HS-5 (cell line): ENCODE measurements around the gene SLC29A1.

Experiments
- DNase-seq: peaks from one replicate; pipeline ENCODE4 v3.0.0-alpha.2; 2012; ENCODE audit warnings: low read depth

Gene SLC29A1

DNA sequence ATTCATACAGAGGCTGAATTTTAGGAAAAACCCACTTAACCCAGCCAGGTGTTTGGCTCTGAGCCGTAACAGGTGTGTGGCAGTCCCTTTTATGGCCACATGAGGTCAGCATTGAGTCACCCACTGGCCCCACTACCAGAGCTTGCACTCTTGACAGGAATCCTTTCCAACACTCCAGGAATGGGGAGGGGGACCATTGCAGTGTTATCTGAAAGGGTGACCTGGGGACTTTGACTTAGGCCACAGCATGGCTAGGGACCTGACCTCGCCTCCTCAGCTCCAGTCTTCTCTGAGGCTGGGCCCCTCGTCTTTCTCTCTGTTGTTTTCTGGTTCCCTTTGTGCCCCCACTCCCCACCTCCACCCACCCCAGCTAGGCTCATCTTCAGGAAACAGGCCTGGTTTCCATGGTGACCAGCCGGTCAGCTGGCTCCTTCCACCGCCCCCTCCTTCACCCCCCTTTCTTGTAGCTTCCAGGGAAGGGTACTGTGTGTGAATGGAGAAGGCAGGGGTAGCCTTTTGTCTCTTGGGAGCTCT lies 44.8 kb downstream of the SLC29A1 start:
- DNase-seq: no peak

DNA sequence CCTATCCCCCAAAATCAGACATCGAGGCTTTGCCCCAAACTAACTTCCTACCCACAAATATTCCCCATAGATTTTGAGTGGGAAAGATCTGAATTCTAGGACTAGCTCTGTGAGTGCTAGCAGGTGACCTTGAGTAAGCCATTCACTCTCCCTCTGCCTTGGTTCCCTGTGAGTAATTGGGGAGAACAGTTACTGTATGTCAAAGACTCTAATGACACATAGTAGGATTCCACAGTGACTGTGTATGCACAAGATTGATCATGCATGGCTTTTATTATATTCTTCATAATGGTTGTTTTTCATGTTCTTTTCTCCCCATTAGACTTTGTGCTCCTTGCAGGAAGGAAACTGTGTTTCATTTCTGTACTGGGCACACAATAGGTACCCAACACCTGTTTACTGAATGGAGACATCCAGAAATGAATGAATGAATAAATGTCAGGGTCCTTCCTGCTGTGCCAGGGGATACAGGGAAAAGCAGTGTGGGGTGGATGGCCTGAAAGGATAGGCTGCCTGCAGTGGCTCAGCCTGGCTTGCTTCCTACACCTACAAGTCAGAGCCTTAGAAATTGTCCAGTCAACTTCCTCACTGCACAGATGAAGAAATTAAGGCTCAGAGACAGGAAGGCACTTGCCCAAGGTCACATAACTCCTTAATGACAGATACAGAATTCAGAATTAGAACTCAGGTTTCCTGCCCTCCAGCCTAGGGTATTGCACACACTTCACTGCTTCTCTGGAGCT lies 46.0 kb downstream of the SLC29A1 start:
- DNase-seq: no peak

DNA sequence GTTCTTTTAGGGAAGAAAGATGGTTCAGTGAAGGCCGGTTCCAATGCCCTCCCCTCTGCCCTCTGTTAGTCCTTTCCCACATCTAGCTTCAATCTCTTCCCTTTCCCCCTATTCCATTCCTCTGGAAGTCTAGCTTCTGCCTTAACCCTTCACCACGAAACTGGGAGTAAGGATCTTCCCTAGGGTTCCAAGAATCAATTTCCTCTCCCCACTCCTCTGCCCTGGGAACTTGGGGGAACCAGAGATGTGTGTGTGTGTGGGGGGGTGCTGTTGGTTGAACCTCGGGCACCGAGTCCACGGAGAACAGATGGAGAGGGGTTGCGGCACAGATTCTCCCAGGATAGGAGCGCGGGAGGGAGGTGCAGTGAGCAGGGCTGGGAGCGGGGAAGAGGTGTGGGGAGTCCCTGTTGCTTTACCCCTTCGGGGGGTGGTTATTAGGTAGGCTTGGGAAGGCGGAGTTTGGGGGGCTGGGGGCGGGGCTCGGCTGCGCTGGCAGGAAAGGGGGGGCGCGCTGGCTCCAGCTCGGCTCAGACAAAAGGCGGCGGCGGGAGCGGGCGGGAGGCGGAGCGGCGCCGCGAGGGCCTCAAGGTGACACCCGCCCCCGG lies 46.6 kb downstream of the SLC29A1 start, which contains the start of gene TMEM151B:
Gene TMEM151B, plus strand, starts transcription at position 530 of the 605 bp plus-strand sequence. CDS start 293 bp downstream, outside the sequence.
- DNase-seq: no peak

DNA sequence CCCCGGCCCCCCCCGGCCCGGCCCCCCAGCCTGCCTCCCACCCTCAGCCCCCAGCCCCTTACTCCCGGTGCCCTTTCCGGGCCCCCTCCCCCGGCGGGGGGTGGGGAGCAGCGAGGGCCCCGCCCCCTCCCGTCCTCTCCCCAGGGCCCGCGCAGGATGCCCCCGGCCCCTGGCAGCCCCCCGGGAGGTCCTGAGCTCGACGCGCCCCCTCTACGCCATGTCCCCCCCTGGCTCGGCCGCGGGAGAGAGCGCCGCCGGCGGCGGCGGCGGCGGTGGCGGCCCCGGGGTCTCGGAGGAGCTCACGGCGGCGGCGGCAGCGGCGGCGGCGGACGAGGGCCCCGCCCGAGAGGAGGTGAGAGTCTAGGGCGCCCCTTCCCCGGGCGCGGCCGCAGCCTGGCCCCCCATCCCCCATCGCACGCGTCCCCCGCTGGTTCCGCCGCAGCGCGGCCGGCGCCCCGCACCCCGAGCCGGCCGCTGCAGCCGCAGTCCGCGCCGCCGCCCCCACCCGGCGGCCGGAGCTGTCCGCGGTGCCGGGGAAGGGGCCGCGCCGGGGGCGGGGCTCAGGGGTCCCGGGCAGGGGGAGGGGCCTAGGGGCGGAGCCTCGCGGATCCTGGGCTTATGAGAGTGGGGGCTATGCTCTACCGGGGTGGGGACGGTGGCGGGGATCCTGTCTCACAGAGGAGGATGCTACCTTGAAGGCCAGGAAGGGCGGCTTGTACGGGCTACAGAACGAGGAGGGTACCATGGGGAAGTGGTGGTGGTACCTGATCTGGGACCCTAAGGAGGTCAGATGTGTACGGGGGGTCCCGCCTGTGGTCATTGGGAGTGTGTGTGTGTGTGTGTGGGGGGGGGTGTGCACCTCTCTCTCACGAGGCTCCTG lies 47.4 kb downstream of the SLC29A1 start:
- no peak for DNase-seq

DNA sequence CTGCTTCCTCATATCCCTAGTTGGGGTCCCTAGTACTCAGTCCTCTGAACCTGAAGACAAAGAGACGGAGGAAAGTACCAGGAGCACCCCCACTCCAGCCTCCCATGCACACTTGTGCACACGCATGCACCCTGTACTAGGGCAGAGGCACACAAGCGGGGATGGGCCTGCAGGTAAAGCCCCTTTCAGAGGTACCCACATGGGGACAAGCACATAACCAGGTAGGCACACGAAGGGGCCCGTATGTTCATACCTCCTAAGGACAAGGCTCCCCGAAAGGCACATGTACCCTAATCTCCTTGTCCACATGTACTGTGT lies 48.0 kb downstream of the SLC29A1 start:
- DNase-seq: no peak

DNA sequence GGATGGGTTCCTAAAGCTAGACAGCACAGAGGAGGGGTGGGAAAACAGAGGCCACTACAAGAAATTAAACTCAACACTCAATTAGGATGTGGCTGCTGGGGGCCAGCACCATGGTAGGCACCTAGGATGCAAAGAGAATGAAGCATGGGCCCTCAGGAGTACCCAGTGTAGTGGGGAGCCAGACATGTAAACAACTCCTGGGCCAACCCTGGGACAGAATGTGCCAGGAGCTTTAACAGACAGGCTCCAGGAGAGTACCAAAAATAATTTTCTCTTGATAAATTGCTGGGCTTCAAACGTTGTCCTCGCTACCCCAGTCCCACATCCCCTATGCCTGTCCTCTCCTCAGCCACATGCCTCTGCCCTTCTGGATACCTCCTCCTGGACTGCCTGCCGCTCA lies 48.5 kb downstream of the SLC29A1 start:
- DNase-seq: no peak

DNA sequence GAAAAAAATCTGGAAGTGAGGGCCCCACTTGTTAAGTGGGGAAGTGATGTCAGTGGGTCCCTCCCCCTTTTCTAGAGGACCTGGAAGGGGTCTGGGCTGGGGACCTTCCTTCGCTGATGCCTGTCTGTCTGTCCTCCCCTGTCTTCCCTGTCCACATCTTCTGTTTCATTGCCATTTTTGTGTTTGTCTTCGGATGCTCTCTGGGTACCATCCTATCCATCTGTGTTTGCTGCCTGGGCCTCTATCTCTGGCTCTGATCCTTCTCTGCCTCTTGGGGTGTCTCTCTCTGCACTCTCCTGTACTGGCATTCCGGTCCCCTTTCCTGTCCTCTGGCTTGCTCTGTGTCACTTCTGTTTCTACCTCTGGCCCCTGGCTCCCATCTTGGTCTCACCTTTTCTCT lies 49.1 kb downstream of the SLC29A1 start:
- DNase-seq: no peak

DNA sequence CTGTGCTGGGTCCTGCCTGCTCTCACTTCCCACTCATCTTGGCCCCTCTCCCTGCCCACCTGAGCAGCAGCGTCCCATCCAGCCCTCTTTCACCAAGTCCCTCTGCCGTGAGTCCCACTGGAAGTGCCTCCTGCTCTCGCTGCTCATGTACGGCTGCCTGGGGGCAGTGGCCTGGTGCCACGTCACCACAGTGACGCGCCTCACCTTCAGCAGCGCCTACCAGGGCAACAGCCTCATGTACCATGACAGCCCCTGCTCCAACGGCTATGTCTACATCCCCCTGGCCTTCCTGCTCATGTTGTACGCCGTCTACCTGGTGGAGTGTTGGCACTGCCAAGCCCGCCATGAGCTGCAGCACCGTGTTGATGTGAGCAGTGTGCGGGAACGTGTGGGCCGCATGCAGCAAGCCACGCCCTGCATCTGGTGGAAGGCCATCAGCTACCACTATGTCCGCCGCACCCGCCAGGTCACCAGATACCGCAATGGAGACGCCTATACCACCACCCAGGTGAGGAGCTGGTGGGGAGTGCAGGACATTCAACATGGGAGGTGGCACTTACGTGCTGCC lies 49.7 kb downstream of the SLC29A1 start:
- DNase-seq: no peak

DNA sequence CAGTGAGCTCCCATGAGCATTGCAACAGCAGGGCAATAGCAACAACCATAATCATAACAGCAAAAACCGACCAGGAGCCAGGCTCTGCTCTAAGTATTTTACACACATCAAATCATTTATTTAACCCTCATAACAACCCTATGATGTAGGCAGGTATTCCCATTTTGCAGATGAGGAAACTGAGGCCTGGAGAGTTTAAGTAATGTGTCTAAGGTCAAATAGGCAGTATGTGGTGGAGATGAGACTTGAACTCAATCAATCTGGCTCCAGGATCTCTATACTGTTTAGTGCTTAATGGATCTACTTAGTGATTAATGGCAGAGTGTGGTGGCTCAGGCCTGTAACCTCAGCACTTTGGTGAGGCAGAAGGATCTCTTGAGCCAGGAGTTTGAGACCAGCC lies 50.2 kb downstream of the SLC29A1 start:
- DNase-seq: no peak

DNA sequence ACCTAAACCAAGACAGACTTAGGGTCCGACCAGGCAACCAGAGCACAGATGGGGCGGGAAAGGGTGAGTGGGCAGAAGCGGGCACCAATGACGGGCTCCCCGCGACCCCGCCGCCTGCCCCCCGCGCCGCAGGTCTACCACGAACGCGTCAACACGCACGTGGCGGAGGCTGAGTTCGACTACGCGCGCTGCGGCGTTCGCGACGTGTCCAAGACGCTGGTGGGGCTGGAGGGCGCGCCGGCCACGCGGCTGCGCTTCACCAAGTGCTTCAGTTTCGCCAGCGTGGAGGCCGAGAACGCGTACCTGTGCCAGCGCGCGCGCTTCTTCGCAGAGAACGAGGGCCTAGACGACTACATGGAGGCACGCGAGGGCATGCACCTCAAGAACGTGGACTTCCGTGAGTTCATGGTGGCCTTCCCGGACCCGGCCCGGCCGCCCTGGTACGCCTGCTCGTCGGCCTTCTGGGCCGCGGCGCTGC lies 51.9 kb downstream of the SLC29A1 start:
- no peak for DNase-seq

DNA sequence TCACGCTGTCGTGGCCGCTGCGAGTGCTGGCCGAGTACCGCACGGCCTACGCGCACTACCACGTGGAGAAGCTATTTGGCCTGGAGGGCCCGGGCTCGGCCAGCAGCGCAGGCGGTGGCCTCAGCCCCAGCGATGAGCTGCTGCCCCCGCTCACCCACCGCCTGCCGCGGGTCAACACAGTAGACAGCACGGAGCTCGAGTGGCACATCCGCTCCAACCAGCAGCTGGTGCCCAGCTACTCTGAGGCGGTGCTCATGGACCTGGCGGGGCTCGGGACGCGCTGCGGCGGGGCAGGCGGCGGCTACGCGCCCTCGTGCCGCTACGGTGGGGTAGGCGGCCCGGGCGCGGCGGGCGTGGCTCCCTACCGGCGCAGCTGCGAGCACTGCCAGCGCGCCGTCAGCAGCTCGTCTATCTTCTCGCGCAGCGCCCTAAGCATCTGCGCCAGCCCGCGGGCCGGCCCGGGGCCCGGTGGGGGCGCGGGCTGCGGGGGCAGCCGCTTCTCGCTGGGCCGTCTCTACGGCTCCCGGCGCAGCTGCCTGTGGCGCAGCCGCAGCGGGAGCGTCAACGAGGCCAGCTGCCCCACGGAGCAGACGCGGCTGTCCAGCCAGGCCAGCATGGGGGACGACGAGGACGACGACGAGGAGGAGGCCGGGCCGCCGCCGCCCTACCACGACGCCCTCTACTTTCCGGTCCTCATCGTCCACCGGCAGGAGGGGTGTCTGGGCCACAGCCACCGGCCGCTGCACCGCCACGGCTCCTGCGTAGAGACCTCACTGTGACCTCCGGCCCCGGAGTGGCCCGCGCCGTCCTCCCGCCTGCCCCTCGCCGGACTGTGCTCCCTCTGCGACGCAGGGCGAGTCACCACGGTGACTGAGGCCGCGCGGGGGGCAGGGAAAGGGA lies 52.6 kb downstream of the SLC29A1 start:
- no peak for DNase-seq

DNA sequence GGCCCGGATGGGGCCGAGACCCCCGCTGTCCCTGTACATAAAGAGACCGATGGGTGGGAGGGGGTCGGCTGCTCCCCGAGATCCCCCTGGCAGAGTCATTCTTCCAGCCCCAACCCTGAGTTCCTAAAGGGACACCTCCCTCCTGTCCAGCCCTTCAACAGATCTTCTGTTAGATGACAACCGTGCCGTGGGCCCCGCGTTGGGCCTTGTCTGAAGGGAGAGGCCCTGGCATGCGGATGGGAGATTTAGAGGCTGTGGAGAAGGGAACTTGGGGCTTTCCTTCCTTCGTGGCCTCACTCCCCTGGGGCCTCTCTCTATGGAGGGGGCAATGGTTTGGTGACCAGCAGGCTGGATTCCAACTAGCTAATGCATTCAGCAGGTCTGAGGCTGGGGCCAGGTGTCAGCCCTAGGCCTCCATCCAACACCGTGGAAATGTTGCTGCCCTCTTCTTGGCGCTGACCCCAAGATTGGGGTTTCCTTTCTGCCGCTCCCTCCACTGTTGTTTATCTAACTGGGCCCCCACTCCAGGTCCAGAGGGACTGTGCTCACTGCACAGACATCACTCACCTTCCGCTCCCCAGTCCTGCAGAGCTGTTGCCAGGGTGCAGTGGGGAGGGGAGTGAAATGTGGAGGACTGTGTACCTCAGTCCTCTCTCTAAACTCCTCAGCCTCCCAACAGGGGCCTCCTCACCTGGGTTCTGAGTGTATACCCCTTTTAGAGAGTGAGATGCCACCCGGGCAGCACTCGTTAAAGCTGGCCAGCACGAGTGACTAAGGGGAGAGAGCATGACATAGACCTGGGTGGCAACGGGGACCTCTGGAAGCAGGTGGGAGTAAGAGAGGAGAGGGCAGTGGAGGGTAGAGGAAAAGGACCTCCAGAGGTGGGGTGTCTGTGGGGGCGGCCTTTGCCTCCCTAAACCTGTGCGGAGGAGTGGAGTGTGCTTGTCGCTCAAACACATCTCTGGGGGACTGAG lies 53.6 kb downstream of the SLC29A1 start:
- no peak for DNase-seq

DNA sequence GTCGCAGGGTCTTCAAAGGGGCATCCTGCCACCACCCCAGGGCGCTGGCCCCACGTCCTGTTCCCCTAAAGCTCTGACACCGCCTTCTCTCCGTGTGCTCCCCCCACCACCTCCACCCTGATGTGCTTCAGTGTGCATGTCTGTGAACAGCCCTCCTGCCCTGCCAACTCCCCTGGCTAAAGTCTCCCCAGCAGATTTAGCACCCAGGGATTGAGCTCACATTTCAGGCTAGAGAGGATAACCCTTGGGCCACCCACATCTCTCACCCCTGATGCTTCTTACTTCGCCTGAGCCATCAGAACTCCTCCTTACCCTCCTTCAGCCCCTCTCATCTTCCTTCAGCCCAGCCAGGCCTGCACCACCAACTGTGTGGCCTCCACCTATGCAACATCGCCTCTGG lies 54.4 kb downstream of the SLC29A1 start:
- DNase-seq: no peak

DNA sequence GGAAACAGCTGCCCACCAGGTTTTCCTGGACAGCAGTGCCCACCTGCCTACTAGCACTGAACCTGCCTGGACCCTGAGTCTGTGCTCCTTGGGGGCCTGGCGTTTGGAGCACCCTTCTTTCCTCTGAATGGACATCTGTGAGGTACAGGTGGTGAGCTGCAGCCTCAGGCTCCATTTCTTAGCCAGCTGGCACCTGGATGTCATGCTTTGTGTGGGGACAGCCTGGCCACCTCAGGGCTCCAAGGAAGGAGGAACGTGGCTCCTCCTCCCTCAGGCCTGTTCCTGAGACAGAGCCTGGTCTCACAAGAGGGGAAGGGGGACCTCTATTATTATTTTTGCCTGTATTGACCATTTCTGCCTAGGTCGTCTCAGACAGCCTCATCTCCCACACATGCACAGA lies 54.9 kb downstream of the SLC29A1 start:
- DNase-seq: no peak

DNA sequence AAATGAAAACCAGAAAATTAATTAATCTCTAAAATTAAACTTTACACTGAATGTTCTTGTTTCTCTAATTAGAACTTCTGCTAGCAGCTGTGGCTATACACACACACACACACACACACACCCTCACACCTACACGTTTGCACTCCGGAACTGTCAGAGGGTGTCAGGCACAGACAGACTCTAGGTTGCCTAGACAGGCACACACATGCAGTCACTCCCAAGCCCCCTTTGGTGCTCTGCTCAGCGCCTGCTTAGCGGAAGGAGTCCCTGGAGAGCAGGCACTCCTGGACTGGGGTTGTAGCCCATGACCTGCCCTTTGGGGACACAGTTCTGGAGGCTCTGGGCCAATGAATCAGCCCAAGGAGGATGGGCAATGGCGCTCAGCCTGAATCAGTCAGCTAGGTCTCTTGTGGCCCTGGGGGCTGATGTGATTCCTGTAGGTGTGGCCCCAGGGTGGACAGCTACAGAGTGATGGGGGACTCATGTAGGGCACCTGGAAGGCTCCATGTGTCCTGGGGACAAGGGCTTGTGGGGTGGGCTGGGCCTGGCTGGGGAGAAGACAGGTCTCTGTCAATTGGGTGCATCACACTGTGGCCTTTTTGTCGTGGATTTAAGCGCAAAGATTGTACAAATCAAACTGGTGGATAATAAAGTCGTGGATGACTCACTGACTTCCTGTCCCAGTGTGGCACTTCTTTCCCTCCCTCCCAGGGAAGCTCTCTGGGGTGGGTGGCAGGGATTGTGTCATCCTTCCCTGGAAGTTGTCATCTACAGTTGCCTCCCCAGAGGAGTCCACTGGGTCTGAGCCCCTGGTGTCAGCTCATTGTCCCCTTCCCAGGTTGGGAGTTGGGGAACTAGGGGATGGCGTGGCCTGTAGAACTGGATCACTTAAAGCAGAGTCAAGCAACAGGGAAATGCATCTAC lies 55.6 kb downstream of the SLC29A1 start:
- no peak for DNase-seq
